Activated CD4-positive, alpha-beta T cell treated with anti-CD3 and anti-CD28 coated beads, Interleukin-2, amount 50 U/mL, for 4 hours (primary cell): ENCODE results near the gene CABS1.

Source experiments
- DNase-seq, 2 experiments: peaks; one replicate each; pipeline ENCODE4 v3.0.0-alpha.2; 2020

Gene CABS1

GRCh38 chr4:70334681-70335080 lies at the start of gene CABS1:
Gene CABS1 (plus strand): TSS chr4:70334981. CDS start chr4:70335040, 59 bp downstream.
- no peak for DNase-seq

GRCh38 chr4:70288651-70289050 lies 46.1 kb upstream of the CABS1 start:
- no peak for DNase-seq

GRCh38 chr4:70291341-70291740 lies 43.4 kb upstream of the CABS1 start:
- no peak for DNase-seq

GRCh38 chr4:70297576-70297975 lies 37.2 kb upstream of the CABS1 start:
- DNase-seq = no peak

- no peak for DNase-seq
These were observed 36.7 kb upstream of the CABS1 start for GRCh38 chr4:70298051-70298450.

- no peak for DNase-seq
These were observed 35.1 kb upstream of the CABS1 start for GRCh38 chr4:70299643-70300042.

GRCh38 chr4:70300215-70300614 lies 34.6 kb upstream of the CABS1 start:
- no peak for DNase-seq

- DNase-seq = no peak
These were observed 31.7 kb upstream of the CABS1 start for GRCh38 chr4:70303090-70303489.

GRCh38 chr4:70305601-70306000 lies 29.2 kb upstream of the CABS1 start:
- DNase-seq = no peak

GRCh38 chr4:70306076-70306475 lies 28.7 kb upstream of the CABS1 start:
- no peak for DNase-seq

- DNase-seq = no peak
These were observed 21.0 kb upstream of the CABS1 start for GRCh38 chr4:70313736-70314135.

- no peak for DNase-seq
These were observed 18.9 kb upstream of the CABS1 start for GRCh38 chr4:70315928-70316327.

- DNase-seq = no peak
These were observed 8.7 kb upstream of the CABS1 start for GRCh38 chr4:70326052-70326451.

- DNase-seq = no peak
These were observed 1.3 kb downstream of the CABS1 start for GRCh38 chr4:70336043-70336442.

GRCh38 chr4:70337886-70338420 lies 3.2 kb downstream of the CABS1 start:
- no peak for DNase-seq

- no peak for DNase-seq
These were observed 21.4 kb downstream of the CABS1 start for GRCh38 chr4:70356185-70356584.

- no peak for DNase-seq
These were observed 24.4 kb downstream of the CABS1 start for GRCh38 chr4:70359115-70359661.

GRCh38 chr4:70360460-70360859 lies 25.7 kb downstream of the CABS1 start, which contains the start of gene SMR3A:
Gene SMR3A (plus strand): TSS chr4:70360760. CDS start chr4:70362116, 1,356 bp downstream.
- DNase-seq = no peak

- no peak for DNase-seq
These were observed 29.2 kb downstream of the CABS1 start for GRCh38 chr4:70364002-70364401.

- no peak for DNase-seq
These were observed 30.7 kb downstream of the CABS1 start for GRCh38 chr4:70365479-70365878.

- DNase-seq = no peak
These were observed 33.0 kb downstream of the CABS1 start for GRCh38 chr4:70367813-70368212.

- DNase-seq = no peak
These were observed 37.2 kb downstream of the CABS1 start for GRCh38 chr4:70371987-70372386.

GRCh38 chr4:70372760-70373159 lies 38.0 kb downstream of the CABS1 start:
- DNase-seq = no peak

- DNase-seq = no peak
These were observed 45.8 kb downstream of the CABS1 start for GRCh38 chr4:70380578-70380977.

- no peak for DNase-seq
These were observed 48.0 kb downstream of the CABS1 start, which contains the start of gene SMR3B for GRCh38 chr4:70382691-70383181. Gene SMR3B (plus strand): TSS chr4:70383131. CDS start chr4:70384511, 1,380 bp downstream.
